Measurements from ENCODE around the gene UBE2E2. TPM values are rescaled to one million over a fixed set of nuclear protein-coding genes. Genes with fewer than 3 reads are reported as not detected.

The UBE2E2 gene
- polyA plus RNA-seq, 1 donor (not counting 4 experiments of a cell fraction or from before 2014, with no cell fraction given), result 63.2 TPM

DNA sequence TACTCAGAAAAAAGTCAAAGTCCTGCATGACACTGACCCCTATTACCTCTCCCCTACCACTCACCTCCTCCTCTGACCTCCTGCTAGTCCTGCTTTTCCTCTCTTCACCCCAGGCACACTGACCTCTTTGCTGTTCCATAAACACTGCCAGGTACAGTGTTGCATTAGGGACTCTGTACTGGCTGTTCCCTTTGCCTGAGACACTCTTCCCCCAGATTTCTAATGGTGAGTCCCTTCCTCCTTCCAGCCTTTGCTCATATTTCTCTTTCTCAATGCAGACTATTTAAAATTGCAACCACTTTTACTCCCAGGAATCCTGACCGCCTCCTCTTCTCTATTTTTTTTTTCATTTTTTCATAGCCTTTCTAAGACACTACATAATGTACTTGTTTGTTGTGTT is 36.3 kb upstream of the UBE2E2 start:
- no peak overlapping the region for H3K27ac ChIP-seq (ENCODE audit: control insufficient read depth, insufficient read depth, low read length)
- dilution Hi-C loops (cut with MboI; ENCODE audit: extremely low pct_ligation_motif_present, low sequenced_read_pairs), result no loop called here

GRCh38 chr3:23169551-23169950 is 33.6 kb upstream of the UBE2E2 start:
- H3K36me3 ChIP-seq (ENCODE audit: control insufficient read depth in 2 of 2, extremely low read depth in 1 of 2, insufficient read depth in 2 of 2, low read length in 2 of 2), result no peaks in the 10 kb centered on the region
- H3K79me2 ChIP-seq (ENCODE audit: control insufficient read depth, insufficient read depth, low read length), result no peaks in the 10 kb centered on the region
- H3K9me1 ChIP-seq (ENCODE audit: control insufficient read depth, extremely low read depth, insufficient read depth, low read length), result no peaks in the 10 kb centered on the region
- no peak overlapping the region for H3K4me2 ChIP-seq (ENCODE audit: control insufficient read depth, extremely low read depth, insufficient read depth, low read depth, low read length)
- FAIRE-seq (no peak), DNase-seq (ENCODE audit: low read depth, low spot score) (no peak)
- no peaks in the 10 kb centered on the region for H3K4me1 ChIP-seq (ENCODE audit: control insufficient read depth, extremely low read depth, insufficient read depth, low read length)
- no peak for TF ChIP-seq CTCF (optimal IDR thresholded peaks at IDR 0.05 in 1 of 3, IDR thresholded peaks at IDR 0.05 in 1 of 3, conservative IDR thresholded peaks at IDR 0.05 in 1 of 3; ENCODE audit: extremely low read depth in 1 of 3, insufficient read depth in 2 of 3, low read length in 3 of 3)
- TF ChIP-seq EZH2 (IDR thresholded peaks at IDR 0.05; ENCODE audit: low read length), result no peak
- H3K9me3 ChIP-seq (ENCODE audit: control insufficient read depth, low read depth, low read length), result no peaks in the 10 kb centered on the region
- no peaks in the 10 kb centered on the region for H4K20me1 ChIP-seq (ENCODE audit: control insufficient read depth, extremely low read depth, insufficient read depth, low read length)
- no peak overlapping the region for H3K27ac ChIP-seq (ENCODE audit: control insufficient read depth, insufficient read depth, low read length)
- peaks cover 35% of the 10 kb centered on the region for H3K27me3 ChIP-seq (ENCODE audit: control insufficient read depth, extremely low read depth, insufficient read depth, low read length)
- no peak overlapping the region for H2AFZ ChIP-seq (ENCODE audit: control insufficient read depth, low read length)
- H3K9ac ChIP-seq (ENCODE audit: control insufficient read depth, extremely low read depth, insufficient read depth, low read length), result no peak overlapping the region
- H3K4me3 ChIP-seq (ENCODE audit: control insufficient read depth in 2 of 3, extremely low read depth in 1 of 3, insufficient read depth in 2 of 3, low read depth in 1 of 3, low read length in 3 of 3), result no peak overlapping the region
- dilution Hi-C loops (cut with MboI; ENCODE audit: extremely low pct_ligation_motif_present, low sequenced_read_pairs), result no loop called here

More for the DNA sequence above, 36.3 kb upstream of the UBE2E2 start:
- peaks cover 33% of the 10 kb centered on the region for H3K27me3 ChIP-seq (ENCODE audit: control insufficient read depth, extremely low read depth, insufficient read depth, low read length)
- no peaks in the 10 kb centered on the region for H3K36me3 ChIP-seq (ENCODE audit: control insufficient read depth in 2 of 2, extremely low read depth in 1 of 2, insufficient read depth in 2 of 2, low read length in 2 of 2)
- H3K79me2 ChIP-seq (ENCODE audit: control insufficient read depth, insufficient read depth, low read length), result no peaks in the 10 kb centered on the region
- no peak overlapping the region for H3K4me2 ChIP-seq (ENCODE audit: control insufficient read depth, extremely low read depth, insufficient read depth, low read depth, low read length)
- no peak for TF ChIP-seq CTCF (optimal IDR thresholded peaks at IDR 0.05 in 1 of 3, IDR thresholded peaks at IDR 0.05 in 1 of 3, conservative IDR thresholded peaks at IDR 0.05 in 1 of 3; ENCODE audit: extremely low read depth in 1 of 3, insufficient read depth in 2 of 3, low read length in 3 of 3)
- no peak for TF ChIP-seq EZH2 (IDR thresholded peaks at IDR 0.05; ENCODE audit: low read length)
- H2AFZ ChIP-seq (ENCODE audit: control insufficient read depth, low read length), result no peak overlapping the region
- no peaks in the 10 kb centered on the region for H3K9me1 ChIP-seq (ENCODE audit: control insufficient read depth, extremely low read depth, insufficient read depth, low read length)
- no peak overlapping the region for H3K4me3 ChIP-seq (ENCODE audit: control insufficient read depth in 2 of 3, extremely low read depth in 1 of 3, insufficient read depth in 2 of 3, low read depth in 1 of 3, low read length in 3 of 3)
- peaks cover 7% of the 10 kb centered on the region for H3K4me1 ChIP-seq (ENCODE audit: control insufficient read depth, extremely low read depth, insufficient read depth, low read length)
- FAIRE-seq, result no peak
- no peak for DNase-seq (ENCODE audit: low read depth, low spot score)
- no peaks in the 10 kb centered on the region for H4K20me1 ChIP-seq (ENCODE audit: control insufficient read depth, extremely low read depth, insufficient read depth, low read length)
- H3K9me3 ChIP-seq (ENCODE audit: control insufficient read depth, low read depth, low read length), result no peaks in the 10 kb centered on the region
- no peak overlapping the region for H3K9ac ChIP-seq (ENCODE audit: control insufficient read depth, extremely low read depth, insufficient read depth, low read length)

Data from keratinocyte (primary cell).